Measurements from ENCODE around the gene VWA5B2. TPM values are rescaled to one million over a fixed set of nuclear protein-coding genes. Genes with fewer than 3 reads are reported as not detected.

Gene VWA5B2
- total and polyA plus RNA-seq, 2 experiments from 2014 or later = 0.66 TPM; not detected in 1

- no peaks in the 10 kb centered on the region for H3K79me2 ChIP-seq (replicated peaks; ENCODE audit: insufficient read depth)
- H3K27ac ChIP-seq (ENCODE audit: low read depth) = no peak overlapping the region
- peaks cover 11% of the 10 kb centered on the region for H3K27me3 ChIP-seq (ENCODE audit: insufficient read depth)
- H3K9me3 Mint-ChIP-seq = no peaks in the 10 kb centered on the region
- TF ChIP-seq REST (IDR thresholded peaks at IDR 0.05; ENCODE audit: unreplicated experiment) = peak; percentile 79
- no peak for TF ChIP-seq EZH2 (IDR thresholded peaks at IDR 0.05; ENCODE audit: low read depth, unreplicated experiment)
- peak overlapping the region; percentile 84 for H3K4me2 ChIP-seq
- 0 out of 3 replicates have a peak overlapping the region, but pooled peaks have one; percentile 38 for H3K4me3 Mint-ChIP-seq
- H3K36me3 Mint-ChIP-seq (ENCODE audit: low read depth) = peaks cover 33% of the 10 kb centered on the region
- H3F3A ChIP-seq (replicated peaks; ENCODE audit: low read depth) = no peaks in the 10 kb centered on the region
- ATAC-seq = peak; percentile 28
- peaks cover 3% of the 10 kb centered on the region; the same call in 1 of the 2 replicates for H3K36me3 ChIP-seq (ENCODE audit: insufficient read depth)
- H3K4me3 ChIP-seq = peak overlapping the region; percentile 62
- no peak overlapping the region for H3K27ac Mint-ChIP-seq
- no peaks in the 10 kb centered on the region for H3K4me1 ChIP-seq (ENCODE audit: insufficient read depth)
- no peaks in the 10 kb centered on the region for H3K9me2 ChIP-seq (ENCODE audit: insufficient read depth)
- peaks cover 12% of the 10 kb centered on the region for H4K20me1 ChIP-seq (replicated peaks; ENCODE audit: insufficient read depth)
- H2AFZ ChIP-seq = no peak overlapping the region
- peak; percentile 65 for DNase-seq (ENCODE audit: low spot score)
- H3K4me1 Mint-ChIP-seq = peaks cover 14% of the 10 kb centered on the region
- H3K27me3 Mint-ChIP-seq (ENCODE audit: insufficient read depth, low read depth, poor library complexity) = peaks cover 9% of the 10 kb centered on the region
Measured at GRCh38 chr3:184240384-184241140, 11.2 kb downstream of the VWA5B2 start.

- H3K4me1 Mint-ChIP-seq = peaks cover 10% of the 10 kb centered on the region
- DNase-seq (ENCODE audit: low spot score) (no peak), ATAC-seq (peak; percentile 17)
- Histone ChIP-seq H3K27me3 (ENCODE audit: insufficient read depth) (peaks cover 11% of the 10 kb centered on the region), H3K4me1 (ENCODE audit: insufficient read depth) (no peaks in the 10 kb centered on the region), H3K27ac (ENCODE audit: low read depth) (no peak overlapping the region), H3K79me2 (replicated peaks; ENCODE audit: insufficient read depth) (0 out of 2 replicates have a peak, but pooled peaks cover 2% of the 10 kb centered on the region), H3K36me3 (ENCODE audit: insufficient read depth) (peaks cover 3% of the 10 kb centered on the region; the same call in 1 of the 2 replicates), H3K4me3 (peak overlapping the region; percentile 62), H4K20me1 (replicated peaks; ENCODE audit: insufficient read depth) (peaks cover 15% of the 10 kb centered on the region), H3K4me2 (peak overlapping the region; percentile 84), H2AFZ (no peak overlapping the region), H3F3A (replicated peaks; ENCODE audit: low read depth) (no peaks in the 10 kb centered on the region), H3K9me2 (ENCODE audit: insufficient read depth) (no peaks in the 10 kb centered on the region)
- peaks cover 39% of the 10 kb centered on the region for H3K36me3 Mint-ChIP-seq (ENCODE audit: low read depth)
- peak overlapping the region; percentile 49; the same call in 2 of the 3 replicates for H3K4me3 Mint-ChIP-seq
- peaks cover 9% of the 10 kb centered on the region for H3K27me3 Mint-ChIP-seq (ENCODE audit: insufficient read depth, low read depth, poor library complexity)
- H3K9me3 Mint-ChIP-seq = no peaks in the 10 kb centered on the region
- no peak overlapping the region for H3K27ac Mint-ChIP-seq
- TF ChIP-seq NANOG (IDR thresholded peaks at IDR 0.05; ENCODE audit: borderline replicate concordance) (no peak), STAT1 (IDR thresholded peaks at IDR 0.05; ENCODE audit: unreplicated experiment) (no peak), ETS1 (IDR thresholded peaks at IDR 0.05) (no peak), ZNF331 (CRISPR knock-in tag; IDR thresholded peaks at IDR 0.05; ENCODE audit: low read depth) (no peak), CREB1 (CRISPR knock-in tag; IDR thresholded peaks at IDR 0.05; ENCODE audit: low read depth) (no peak), POLR2AphosphoS5 (IDR thresholded peaks at IDR 0.05; ENCODE audit: low read depth) (no peak), ZNF114 (CRISPR knock-in tag; IDR thresholded peaks at IDR 0.05) (no peak), EZH2 (IDR thresholded peaks at IDR 0.05; ENCODE audit: low read depth, unreplicated experiment) (no peak), CTCF (conservative IDR thresholded peaks at IDR 0.05; ENCODE audit: low read depth in 2 of 2) (no peak), REST (IDR thresholded peaks at IDR 0.05; ENCODE audit: unreplicated experiment) (no peak)
Measured at GRCh38 chr3:184241141-184241446, 11.7 kb downstream of the VWA5B2 start.
